D721Med (cell line): ENCODE results near the gene AGXT.

ENCODE experiments used
- DNase-seq: peaks from one replicate; pipeline ENCODE4 v3.0.0; 2011; ENCODE audit warnings: low spot score; ENCODE audit not compliant: insufficient read length
- FAIRE-seq: peaks from 2 replicates; lab custom pipeline; 2011; peaks lifted over from hg19 to GRCh38; lab: Jason Lieb, UNC
- TF ChIP-seq, protein P1 (sequence below): IDR thresholded peaks from 2 replicates; pipeline ENCODE4 v1.5.1; 2012; ENCODE audit warnings: mild to moderate bottlenecking, control low read depth; ENCODE audit not compliant: insufficient read depth; ENCODE audit errors: missing control alignments

Gene AGXT

DNA sequence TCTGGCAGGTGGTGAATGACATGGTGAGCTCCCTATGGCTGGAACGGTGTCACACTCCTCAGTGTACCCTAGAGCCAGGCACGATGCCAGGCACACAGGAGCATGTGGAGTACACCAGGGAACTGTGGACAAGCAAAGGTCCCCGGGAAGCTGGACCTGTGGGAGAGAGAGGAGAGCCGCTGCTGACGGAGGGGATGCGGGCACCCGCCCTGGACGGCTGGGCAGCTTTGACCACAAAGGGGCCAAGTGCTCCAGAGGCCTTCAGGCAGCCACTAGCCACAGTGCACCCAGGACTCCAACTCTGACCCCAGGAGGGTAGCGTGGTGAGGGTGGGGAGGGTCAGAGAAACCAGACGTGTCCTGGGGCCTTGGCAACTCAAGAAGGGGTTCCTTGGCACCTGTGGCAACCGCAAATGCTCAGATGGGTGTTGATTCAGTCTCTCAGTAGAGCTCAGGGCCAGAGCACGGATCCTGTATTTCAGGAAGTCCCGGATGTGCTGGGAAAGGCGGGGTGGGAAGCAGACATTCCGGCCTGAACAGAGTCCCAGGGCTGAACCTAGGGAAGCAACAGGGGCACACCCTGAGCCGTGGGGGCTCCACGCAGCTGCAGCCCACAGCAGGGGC lies 29.6 kb downstream of the AGXT start:
- no peak for FAIRE-seq
- DNase-seq = no peak
- TF ChIP-seq, protein P1, sequence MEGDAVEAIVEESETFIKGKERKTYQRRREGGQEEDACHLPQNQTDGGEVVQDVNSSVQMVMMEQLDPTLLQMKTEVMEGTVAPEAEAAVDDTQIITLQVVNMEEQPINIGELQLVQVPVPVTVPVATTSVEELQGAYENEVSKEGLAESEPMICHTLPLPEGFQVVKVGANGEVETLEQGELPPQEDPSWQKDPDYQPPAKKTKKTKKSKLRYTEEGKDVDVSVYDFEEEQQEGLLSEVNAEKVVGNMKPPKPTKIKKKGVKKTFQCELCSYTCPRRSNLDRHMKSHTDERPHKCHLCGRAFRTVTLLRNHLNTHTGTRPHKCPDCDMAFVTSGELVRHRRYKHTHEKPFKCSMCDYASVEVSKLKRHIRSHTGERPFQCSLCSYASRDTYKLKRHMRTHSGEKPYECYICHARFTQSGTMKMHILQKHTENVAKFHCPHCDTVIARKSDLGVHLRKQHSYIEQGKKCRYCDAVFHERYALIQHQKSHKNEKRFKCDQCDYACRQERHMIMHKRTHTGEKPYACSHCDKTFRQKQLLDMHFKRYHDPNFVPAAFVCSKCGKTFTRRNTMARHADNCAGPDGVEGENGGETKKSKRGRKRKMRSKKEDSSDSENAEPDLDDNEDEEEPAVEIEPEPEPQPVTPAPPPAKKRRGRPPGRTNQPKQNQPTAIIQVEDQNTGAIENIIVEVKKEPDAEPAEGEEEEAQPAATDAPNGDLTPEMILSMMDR = no peak

DNA sequence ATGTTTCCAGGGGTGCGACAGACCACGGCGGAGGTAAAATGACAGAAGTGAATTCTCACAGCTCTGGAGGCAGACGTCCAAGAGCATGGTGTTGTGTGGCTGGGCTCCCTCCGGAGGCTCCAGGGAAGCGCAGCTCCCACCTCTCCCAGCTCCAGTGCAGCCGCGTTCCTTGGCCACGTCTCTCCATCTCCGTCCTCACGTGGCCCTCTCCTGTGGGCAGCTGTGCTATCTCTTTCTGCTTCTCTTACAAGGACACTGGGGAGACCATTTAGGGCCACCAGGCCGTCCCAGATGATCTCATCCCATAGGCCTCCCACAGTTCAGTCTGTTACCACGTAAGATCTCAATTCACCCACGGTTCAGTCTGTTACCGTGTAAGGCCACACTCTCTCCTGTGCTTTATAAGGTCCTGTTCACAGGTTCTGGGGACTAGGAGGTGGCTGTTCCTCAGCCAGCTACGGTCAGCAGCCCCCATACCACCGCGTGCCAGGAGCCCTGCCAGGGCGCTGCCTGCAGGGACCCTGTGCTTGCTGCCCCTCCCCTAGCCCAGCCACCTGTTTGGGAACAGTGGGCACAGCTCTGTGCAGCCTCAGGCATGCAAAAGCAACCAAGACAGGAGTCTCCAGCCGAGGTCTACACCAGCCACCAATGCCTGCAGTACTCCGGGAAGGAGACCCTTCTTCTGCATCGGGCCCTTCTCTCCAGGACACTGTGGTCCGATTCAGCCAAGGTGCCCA lies 30.3 kb downstream of the AGXT start:
- DNase-seq (no peak), FAIRE-seq (no peak)
- TF ChIP-seq, protein P1 = no peak

DNA sequence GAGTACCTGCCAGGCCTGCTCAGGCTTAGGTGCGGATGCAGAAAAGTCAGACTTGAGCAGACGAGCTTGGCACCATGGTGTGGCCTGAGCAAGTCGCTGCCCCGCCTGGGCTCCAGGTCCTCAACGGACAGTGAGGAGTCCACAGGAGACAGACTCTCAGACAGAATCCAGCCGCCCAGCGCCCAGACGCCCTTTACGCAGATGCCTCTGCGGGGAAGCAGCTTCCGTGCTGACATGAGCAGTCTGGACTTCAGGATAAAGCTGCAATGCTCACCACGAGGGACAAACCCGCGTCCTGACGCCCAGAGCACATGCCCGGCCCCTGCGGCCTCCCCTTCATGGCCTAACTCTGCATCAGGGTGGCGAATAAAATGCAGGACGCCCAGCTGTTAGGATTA lies 30.8 kb downstream of the AGXT start:
- DNase-seq (no peak), FAIRE-seq (no peak)
- TF ChIP-seq, protein P1 = no peak

DNA sequence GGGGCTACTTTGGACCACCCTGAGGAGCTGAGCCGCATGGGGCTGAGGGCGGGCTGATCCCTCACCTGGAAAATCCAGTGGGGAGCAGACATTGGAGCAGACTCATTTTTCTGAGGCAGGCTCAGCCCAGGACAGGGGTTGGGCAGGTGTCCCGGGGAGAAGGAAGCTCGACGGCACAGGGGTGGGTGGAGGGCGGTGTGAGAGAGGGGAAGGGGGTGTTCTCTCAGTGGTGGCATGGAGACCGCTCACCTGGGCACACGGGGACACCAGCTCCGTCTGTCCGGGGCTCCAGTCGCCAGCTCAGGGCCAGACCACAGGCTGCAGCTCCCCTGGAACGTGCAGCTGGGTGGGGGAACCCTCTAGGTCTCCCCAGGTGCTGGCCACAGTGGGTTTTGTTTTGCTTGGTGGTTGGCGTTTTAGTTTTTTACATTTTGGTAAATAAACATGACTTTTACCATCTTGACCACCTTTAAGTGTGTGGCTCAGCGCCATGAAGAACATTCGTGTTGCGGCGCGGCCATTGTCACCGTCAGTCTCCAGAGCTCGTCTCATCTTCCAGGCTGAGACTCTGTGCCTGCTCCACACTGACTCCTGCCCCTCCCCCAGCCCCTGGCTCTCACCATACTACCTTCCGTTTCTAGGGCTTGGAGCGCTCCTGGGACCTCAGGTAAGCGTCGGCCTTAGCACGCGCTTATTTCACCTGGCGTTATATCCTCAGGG lies 31.7 kb downstream of the AGXT start:
- DNase-seq = no peak
- no peak for FAIRE-seq
- TF ChIP-seq, protein P1 = no peak

DNA sequence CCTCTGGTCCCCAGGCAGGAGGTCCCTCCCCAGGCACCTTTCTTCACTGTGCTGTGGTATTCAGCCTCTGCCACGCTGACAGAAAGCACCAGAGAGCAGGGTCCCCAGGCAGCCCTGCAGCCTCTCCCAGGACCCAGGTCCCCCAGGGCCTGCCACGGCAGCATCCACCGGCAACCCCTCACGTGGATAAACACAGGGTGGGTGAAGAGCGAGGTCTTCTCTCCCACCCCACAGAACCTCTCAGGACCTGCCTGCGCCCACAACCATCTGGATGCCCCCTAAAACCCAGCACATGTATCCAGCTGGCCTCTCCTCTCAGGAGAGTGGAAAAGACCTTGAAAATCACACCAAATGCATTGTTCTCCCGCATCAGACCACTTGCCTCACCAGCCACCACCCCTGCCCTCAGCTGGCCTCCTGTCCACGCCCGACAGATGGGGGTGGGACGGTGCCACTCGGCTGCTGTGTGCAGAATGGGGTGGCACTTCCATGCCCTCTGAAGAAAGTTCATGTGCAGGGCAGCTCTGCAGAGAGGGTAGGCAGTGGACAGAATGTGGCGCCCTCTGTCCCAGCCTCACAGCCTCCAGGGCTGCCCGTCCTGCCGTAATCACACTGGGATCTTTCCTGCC lies 33.5 kb downstream of the AGXT start:
- FAIRE-seq (no peak), DNase-seq (no peak)
- TF ChIP-seq, protein P1 = no peak

DNA sequence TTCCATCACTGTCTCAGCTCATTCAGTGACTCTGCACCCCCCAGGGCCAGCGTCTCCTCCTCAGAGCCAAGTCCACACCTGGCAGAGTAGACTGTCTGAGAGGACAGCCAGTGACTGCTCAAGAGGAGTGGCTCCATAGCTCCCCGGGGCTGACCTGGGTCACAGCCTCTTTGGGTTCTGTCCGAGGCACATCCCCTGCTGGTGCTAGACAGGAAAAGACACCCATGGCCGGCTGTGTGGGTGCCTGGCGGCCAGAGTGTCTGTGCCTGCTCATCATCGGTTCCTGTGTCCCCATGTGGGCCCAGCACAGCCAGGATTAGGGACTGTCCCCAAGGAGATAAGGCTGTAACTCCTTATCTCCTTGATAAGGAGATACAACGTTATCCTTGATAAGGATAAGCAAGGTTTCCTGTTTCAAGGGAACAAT lies 34.0 kb downstream of the AGXT start:
- FAIRE-seq (no peak), DNase-seq (no peak)
- TF ChIP-seq, protein P1 = no peak
